Measurements from ENCODE around the gene ATF7IP. TPM values are rescaled to one million over a fixed set of nuclear protein-coding genes. Genes with fewer than 3 reads are reported as not detected.
A peak's percentile ranks its signal among the peaks of the same experiment; 100 is the strongest.

Gene ATF7IP
- total RNA-seq, 2 donors from 2014 or later: 78.1 to 85.5 TPM

DNA sequence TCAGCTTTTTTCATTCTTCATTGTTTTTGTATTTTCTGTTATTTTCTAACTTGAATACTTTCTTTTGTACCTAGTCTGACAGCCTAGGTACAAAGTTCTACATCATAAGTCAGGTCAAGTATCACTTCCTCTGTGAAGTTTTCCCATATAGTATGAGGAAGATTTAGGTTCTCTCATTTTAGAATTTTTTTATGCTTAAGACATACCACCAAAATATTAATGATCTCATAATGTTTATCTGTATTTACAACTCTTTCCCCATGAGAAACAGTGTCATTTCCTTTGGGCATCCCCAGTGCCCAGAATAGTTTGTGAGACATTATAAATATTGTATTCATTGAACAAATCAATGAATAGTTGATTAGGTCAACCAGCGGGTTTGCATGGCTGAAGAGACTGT, 3.1 kb upstream of the ATF7IP start:
- Mint-ChIP-seq H3K36me3 (peaks cover 23 to 28% of the 10 kb centered on the region in 2 donors), H3K27ac (peak overlapping the region in 1 of 2 donors; percentile 46), H3K9me3 (peaks cover 0 to 5% of the 10 kb centered on the region in 2 donors)
- ATAC-seq (no peak), DNase-seq (ENCODE audit: low spot score in 2 of 2) (no peak)

DNA sequence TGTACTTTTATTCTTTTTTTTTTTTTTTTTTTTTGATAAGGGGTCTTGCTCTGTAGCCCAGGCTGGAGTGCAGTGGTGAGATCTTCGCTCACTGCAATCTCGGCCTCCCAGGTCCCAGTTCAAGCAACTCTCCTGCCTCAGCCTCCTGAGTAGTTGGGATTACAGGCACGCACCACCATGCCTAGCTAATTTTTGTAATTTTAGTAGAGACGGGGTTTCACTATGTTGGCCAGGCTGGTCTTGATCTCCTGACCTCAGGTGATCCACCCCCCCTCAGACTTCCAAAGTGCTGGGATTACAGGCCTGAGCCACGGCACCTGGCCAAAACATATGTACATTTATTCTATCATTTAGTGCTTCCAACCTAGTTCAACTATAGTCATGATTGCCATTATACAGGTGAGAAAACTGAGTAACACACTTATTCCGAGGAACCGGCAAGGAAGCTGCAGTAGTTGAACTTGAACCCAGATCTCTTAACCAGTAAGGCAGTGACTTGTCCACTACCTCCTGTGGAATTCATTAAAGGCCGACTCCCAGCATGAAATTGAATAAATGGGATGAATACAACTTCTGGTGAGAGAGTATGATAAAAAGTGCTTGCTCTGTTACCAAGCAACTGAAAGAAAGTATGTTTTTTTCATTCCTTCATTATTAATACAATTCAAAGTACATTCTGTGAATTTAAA, 755 bp upstream of the ATF7IP start:
- Mint-ChIP-seq H3K27ac (peak overlapping the region; percentile 97 to 100), H3K36me3 (peaks cover 24 to 31% of the 10 kb centered on the region in 2 donors), H3K9me3 (peaks cover 0 to 5% of the 10 kb centered on the region in 2 donors)
- no peak for DNase-seq (ENCODE audit: low spot score in 2 of 2)
- ATAC-seq: no peak

DNA sequence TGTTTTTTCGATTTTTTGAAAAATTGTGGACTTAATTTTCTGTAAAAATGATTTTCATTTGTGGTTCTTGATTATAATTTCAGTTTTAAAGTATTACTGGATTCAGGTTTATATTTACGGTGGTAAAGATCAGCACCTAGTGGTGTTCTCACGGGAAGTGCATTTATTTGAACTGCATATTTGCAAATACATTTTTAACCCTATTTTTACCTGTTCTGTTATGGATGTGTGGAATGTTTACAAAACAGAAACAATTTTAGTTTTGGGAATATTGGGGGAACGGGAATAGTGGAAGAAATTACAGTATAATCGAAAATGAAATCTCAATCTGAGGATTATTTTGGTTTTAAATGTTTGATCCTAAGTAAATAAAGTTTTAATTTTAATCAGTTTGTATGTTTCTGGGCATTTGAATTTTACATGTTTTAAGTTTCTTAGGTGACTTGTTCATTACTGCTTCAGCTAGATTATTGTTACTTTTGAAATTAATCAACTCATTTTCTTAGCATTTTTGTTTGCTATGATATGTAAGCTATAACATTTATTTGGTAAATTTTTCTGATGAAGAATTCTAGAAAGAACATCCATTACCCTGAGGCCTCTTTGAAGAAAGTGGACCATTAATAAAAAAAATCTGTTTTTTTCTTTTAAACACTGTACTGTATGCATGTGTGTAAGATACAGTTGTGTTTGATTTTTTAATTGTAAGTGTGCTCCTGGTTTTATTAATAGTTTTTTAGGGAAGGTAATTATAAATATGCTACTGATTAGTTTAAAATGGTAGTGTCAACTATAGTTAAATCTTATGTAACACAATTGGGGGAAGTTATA, 942 bp downstream of the ATF7IP start:
- ATAC-seq (no peak), DNase-seq (ENCODE audit: low spot score in 2 of 2) (no peak)
- Mint-ChIP-seq H3K36me3 (peaks cover 24 to 42% of the 10 kb centered on the region in 2 donors), H3K27ac (peak overlapping the region; percentile 97 to 100), H3K9me3 (peaks cover 4 to 5% of the 10 kb centered on the region in 2 donors)

DNA sequence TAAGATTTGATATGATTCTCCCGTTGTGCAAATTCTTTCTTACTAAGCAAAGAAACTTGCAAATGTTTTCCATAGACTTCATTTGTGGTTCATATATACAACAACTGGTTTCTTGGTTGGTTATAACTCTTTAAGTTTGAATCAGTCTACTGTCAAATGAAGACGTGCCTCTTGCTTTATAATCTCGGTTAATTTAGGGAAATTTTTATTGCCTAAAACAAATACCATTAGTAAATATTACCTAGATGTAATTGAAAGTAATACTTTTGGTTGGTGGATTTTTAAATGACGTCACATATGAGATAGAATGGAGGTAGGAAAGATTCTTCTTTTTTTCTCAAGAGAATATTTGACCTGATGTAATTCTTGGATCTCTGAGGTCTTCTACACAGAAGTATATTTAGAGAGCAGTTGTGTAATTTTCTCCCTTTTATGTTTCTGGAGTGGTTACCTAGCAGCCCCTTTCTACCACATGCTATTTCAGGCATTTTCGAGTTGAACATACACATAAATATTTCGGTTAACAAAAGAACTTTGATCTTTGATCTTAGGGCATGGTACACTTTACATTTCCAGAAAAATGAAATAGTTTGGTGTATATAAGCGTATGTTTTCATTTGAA, 1.7 kb downstream of the ATF7IP start:
- DNase-seq (ENCODE audit: low spot score in 2 of 2): no peak
- Mint-ChIP-seq H3K36me3 (peaks cover 24 to 41% of the 10 kb centered on the region in 2 donors), H3K27ac (peak overlapping the region; percentile 97 to 100), H3K9me3 (peaks cover 4 to 5% of the 10 kb centered on the region in 2 donors)
- peak; percentile 39 to 68 for ATAC-seq

DNA sequence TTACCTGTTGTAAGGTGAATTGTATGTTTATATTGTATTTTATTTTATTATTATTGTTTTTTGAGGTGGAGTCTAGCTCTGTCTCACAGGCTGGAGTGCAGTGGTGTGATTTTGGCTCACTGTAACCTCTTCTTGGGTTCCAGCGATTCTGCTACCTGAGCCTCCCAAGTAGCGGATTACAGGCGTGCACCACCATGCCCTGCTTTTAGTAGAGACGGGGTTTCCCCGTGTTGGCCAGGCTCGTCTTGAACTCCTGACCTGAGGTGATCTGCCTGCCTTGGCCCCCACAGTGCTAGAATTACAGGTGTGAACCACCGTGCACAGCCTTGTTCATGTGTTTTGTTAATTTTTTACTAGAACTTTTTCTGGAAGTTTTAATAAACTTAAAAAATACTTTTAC, 3.8 kb downstream of the ATF7IP start:
- DNase-seq (ENCODE audit: low spot score in 2 of 2) (no peak), ATAC-seq (no peak)
- Mint-ChIP-seq H3K36me3 (peaks cover 29 to 38% of the 10 kb centered on the region in 2 donors), H3K9me3 (peaks cover 4 to 5% of the 10 kb centered on the region in 2 donors), H3K27ac (peak overlapping the region; percentile 18 to 25)

DNA sequence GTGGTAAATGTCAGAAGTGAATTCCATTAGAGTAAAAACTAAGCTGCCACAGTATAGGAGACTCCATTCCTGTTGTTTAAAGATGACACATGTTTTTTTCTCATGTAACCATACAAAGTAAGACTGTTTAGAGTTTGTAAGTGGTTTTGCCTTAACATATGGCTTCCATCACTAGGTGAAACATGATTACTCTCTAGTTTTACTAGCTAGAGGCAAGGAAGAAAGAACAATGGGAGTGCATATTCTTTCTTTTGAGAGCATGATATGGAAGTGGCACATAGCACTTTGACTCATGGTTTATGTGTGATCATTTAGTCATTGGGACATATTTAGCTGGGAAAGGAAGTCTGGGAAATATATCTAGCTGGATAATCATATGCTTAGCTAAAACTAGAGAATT, 7.7 kb downstream of the ATF7IP start:
- Mint-ChIP-seq H3K9me3 (peaks cover 0 to 7% of the 10 kb centered on the region in 2 donors), H3K27ac (peak overlapping the region; percentile 25 to 94), H3K36me3 (peaks cover 13 to 40% of the 10 kb centered on the region in 2 donors)

DNA sequence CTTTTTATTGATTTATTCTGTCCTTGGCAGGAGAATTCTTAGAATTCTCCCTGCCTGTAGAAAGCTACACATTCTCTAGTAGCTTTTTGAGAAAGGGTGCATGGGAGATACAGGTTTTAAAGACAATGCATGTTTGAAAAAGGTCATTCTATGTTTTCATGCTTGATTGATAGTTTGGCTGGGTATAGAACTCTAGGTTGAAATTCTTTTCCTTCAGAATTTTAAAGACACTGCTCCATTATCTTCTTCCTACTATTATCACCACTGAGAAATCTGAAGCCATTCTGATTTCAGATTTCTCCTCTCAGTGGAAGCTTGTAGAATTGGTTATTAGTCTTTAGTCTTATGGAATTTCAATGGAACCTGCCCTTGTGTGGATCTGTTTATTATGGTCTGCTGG, 14.0 kb downstream of the ATF7IP start:
- no peak for ATAC-seq

More for the DNA sequence above, 7.7 kb downstream of the ATF7IP start:
- ATAC-seq (peak; percentile 42 to 69), DNase-seq (ENCODE audit: low spot score in 2 of 2) (no peak)

DNA sequence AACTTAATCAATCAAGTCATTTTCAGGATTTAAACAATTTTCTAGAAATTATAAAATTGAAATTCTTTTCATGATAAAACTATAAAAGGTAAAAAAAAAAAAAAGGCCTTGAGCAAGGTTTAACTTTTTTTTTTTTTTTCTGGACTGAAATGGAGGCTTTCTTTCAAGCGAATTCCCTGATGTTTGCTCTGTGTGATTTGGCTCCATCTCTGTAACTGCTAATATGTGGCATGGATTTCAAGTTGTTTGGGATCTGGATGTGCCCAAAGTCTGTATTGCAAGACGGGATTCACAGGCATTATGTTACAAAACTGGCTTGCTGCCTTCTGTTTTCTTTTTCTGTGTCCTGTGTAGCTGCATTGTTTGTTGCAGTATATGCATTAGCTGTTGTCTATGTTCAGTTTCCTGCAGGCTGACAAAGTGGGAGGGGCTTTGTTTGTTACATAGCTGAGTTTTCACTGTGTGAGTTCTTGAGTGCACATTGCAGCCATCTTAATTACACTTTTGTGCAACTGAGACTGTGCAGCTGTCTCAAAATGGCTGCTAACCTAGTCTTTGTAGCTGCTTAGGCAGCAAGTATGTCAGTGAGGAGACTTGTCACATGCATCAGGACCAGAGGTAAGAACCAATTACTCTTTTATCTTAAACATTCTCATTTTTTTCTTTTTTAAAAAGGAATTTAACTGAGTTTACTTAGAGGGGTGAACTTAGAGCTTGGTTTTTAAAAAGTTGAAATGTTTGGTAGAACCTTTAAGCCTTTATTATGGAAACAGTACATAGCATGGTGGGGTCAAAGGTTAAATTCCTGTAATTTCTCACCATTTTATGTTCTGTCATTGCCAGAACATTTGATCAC, 19.5 kb downstream of the ATF7IP start:
- peaks cover 28 to 44% of the 10 kb centered on the region in 2 donors for H3K36me3 Mint-ChIP-seq
- H3K27ac Mint-ChIP-seq: peak overlapping the region; percentile 88 to 95
- peak; percentile 92 to 98 for ATAC-seq

More for the DNA sequence above, 14.0 kb downstream of the ATF7IP start:
- H3K9me3 Mint-ChIP-seq: peaks cover 17 to 20% of the 10 kb centered on the region in 2 donors
- H3K36me3 Mint-ChIP-seq: peaks cover 34 to 63% of the 10 kb centered on the region in 2 donors
- DNase-seq (ENCODE audit: low spot score in 2 of 2): no peak
- H3K27ac Mint-ChIP-seq: peak overlapping the region in 1 of 2 donors; percentile 20

DNA sequence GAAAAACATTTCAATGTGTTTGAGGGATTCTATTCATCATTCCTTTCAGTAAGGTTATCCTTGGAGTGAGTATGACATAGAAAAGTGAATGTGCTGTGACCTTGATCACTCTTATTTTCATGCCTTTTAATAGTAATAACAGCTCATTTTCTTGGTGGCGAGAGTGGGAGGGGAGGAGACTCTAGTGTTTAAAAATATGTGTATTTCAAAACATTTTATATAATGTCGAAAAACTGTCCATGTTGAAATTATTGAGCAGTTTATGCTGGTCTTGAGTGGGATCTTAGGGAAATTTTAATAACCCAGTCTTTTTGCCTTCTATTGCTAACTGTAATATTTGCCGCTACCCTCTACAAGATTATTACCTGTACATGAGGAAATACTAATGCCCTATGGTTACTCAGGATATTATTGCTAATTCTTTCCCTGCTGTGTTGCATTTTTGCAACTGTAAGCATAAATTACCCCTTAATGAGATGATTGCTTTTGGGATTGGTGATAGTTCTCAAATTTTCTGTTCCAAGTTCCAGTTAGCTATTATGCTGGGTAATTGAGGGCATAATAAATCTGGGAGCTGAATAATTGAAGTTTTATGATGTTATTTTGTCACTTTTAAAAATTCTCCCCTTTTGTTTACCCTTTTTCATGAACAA, 21.9 kb downstream of the ATF7IP start:
- no peaks in the 10 kb centered on the region for H3K9me3 Mint-ChIP-seq
- DNase-seq (ENCODE audit: low spot score in 2 of 2) (no peak), ATAC-seq (no peak)
- H3K36me3 Mint-ChIP-seq: peaks cover 22 to 46% of the 10 kb centered on the region in 2 donors
- peak overlapping the region; percentile 72 to 89 for H3K27ac Mint-ChIP-seq

More for the DNA sequence above, 19.5 kb downstream of the ATF7IP start:
- H3K9me3 Mint-ChIP-seq: peaks cover 4 to 8% of the 10 kb centered on the region in 2 donors
- DNase-seq (ENCODE audit: low spot score in 2 of 2): peak in 1 of 2 donors; percentile 57

DNA sequence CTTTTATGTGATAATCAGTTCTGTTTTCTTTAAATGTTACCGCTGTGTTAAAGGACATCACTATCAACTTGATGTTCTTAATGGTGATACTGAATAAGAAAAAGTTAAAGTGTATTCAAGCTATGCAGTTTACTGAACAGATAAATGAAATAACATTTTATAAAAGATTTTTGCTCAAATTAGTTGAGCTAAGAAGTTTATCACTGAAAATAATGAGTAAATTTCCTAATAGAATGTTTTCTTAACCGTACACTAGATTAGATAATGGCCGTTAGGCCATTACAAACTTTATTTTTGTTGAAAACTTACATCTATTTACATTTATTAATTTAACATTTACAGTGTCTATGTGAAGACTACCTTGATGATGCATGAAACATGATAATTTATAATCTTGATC, 25.0 kb downstream of the ATF7IP start:
- DNase-seq (ENCODE audit: low spot score in 2 of 2) (no peak), ATAC-seq (no peak)
- Mint-ChIP-seq H3K27ac (peak overlapping the region; percentile 89 to 91), H3K9me3 (no peaks in the 10 kb centered on the region), H3K36me3 (peaks cover 18 to 49% of the 10 kb centered on the region in 2 donors)

DNA sequence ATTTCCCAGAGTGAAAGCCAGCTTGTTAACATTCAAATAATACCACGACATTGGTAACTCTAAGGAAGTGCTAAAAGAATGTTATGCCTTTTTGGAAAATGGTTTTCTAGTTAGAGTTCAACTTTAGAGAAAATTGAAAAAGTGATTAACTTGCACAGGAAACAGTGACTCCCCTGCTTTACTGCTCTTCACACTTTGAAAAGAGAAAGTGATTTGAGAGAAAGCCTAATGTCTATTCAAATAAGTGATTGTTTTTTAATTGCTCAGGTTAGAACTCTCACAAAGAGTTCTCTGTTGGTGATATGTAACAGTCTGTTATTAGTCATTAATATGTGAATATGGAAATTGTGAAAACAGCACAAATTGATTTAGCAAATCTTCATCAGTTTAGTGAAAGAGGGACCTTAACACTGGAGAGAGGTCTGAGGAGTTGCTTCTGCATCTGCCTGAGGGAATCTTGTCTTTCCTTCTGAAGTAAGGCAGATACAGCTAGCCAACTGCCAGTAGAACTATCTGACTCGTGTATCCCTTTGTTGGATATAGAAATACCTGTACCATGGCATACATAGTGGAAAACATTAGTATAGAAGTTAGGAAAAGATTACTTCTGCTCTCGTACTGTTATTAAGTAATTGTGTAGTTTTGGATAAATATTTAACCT, 25.5 kb downstream of the ATF7IP start:
- DNase-seq (ENCODE audit: low spot score in 2 of 2): no peak
- no peaks in the 10 kb centered on the region for H3K9me3 Mint-ChIP-seq
- ATAC-seq: peak; percentile 15 to 21
- peaks cover 18 to 49% of the 10 kb centered on the region in 2 donors for H3K36me3 Mint-ChIP-seq
- peak overlapping the region; percentile 89 to 91 for H3K27ac Mint-ChIP-seq

DNA sequence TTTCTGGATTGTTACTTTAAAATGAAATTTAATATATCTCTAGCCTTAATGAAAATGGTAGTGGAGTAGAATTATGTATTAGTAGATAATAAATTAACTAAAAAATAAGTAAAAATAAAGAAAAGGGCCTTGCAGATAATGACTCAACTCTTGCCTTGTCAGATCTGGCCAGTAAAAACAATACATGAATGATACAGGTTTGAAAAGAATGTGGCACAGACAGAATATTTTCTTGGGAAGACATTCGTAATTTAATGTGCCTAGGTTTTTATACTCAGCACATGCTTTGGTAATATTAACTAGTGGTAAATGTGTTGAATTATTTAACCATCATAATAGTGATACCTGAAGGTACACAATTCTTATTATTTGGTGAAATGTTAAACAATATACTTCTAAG, 28.3 kb downstream of the ATF7IP start:
- Mint-ChIP-seq H3K27ac (peak overlapping the region in 1 of 2 donors; percentile 87), H3K9me3 (peaks cover 5 to 6% of the 10 kb centered on the region in 2 donors), H3K36me3 (peaks cover 16 to 67% of the 10 kb centered on the region in 2 donors)
- ATAC-seq (no peak), DNase-seq (ENCODE audit: low spot score in 2 of 2) (no peak)

DNA sequence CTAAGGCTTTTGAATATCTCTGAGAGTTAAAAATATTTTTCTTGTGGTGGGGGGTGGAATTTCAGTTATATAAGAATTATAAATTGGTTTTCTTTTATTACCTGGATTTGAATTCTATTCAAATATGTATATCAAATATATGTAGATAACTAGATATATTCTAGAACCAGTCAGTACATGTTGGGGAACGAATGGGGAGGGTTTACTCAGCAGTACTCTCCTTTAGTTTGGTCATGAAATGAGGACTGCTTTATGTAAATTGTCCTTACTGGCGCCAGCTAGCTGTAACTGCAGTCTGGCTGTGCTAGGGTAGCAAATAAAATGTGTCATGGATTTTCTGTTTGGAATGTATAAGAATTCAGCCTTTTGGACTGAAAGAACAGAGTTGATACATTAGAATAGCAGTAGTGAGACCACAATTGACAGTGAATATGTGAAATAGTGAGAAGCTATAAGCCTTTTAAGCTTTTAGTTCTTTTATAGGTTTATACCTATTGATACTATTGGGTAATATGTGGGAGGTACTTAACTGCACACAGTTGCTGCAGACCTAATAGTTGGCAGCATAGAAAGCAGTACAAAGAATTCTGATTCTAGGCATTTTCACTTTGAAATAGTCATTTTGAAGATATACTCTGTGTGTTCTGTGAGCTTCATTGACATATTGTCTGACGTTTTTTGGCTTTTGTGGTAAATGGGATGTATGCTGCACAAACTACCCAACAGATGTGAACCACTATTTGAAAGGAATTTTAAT, 29.0 kb downstream of the ATF7IP start:
- peaks cover 12 to 62% of the 10 kb centered on the region in 2 donors for H3K36me3 Mint-ChIP-seq
- peak in 1 of 2 donors; percentile 22 for DNase-seq (ENCODE audit: low spot score in 2 of 2)
- ATAC-seq: peak; percentile 74 to 85
- H3K27ac Mint-ChIP-seq: peak overlapping the region; percentile 87 to 96
- peaks cover 5 to 6% of the 10 kb centered on the region in 2 donors for H3K9me3 Mint-ChIP-seq

DNA sequence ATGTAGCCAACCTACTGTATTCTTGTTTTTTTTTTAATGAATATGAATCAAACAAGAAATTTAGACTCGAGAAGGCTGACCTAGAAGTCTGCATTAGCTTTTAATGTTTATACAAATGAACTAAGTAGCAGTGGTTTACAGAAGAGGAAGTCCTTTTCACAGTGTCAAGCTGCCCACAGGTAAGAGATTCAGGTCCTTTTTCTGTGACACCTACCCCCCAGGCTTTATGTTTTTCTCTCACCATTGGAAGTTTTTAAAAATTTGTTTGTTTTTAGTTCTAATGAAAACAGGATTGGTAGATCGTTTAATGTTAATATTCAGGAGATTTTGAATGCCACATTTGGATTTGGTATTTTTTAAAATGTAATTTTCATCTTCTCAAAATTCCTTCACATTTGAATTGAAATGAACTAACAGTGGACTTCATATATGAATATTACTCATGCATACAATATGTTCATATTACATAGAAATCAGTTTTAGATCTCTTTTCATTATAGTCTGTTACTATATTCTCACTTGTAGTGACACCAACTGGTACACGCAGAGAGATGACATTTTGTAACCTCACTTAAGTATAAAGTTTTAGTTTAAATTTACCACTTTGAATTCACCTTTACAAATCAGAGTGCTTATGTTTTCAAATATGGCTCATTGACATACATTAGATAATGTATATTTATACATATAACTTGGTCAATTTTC, 29.7 kb downstream of the ATF7IP start:
- DNase-seq (ENCODE audit: low spot score in 2 of 2): no peak
- Mint-ChIP-seq H3K36me3 (peaks cover 12 to 63% of the 10 kb centered on the region in 2 donors), H3K9me3 (peaks cover 5 to 6% of the 10 kb centered on the region in 2 donors), H3K27ac (peak overlapping the region; percentile 87 to 96)
- peak; percentile 11 to 35 for ATAC-seq

Data from activated naive CD4-positive, alpha-beta T cell treated with anti-CD3 and anti-CD28 coated beads, Interleukin-2, amount 50 U/mL, for 72 hours (primary cell).